Measurements from ENCODE around the gene EXOSC5. TPM values are rescaled to one million over a fixed set of nuclear protein-coding genes. Genes with fewer than 3 reads are reported as not detected.
A peak's percentile ranks its signal among the peaks of the same experiment; 100 is the strongest.
"Not testable (repeated sequence)": the region's sequence is repeated elsewhere in the genome, so short reads cannot be mapped to it uniquely, and the experiment has no call there.

The EXOSC5 gene
- total RNA-seq, 3 donors from 2014 or later = 12.5 to 16.4 (median 13.3) TPM

GRCh38 chr19:41352279-41352608, 44.9 kb downstream of the EXOSC5 start:
- H3K4me1 ChIP-seq (ENCODE audit: low read depth) = peaks cover 20% of the 10 kb centered on the region
- TF ChIP-seq CTCF (IDR thresholded peaks at IDR 0.05) = no peak
- DNase-seq (no peak), ATAC-seq (no peak)
- H3K9me3 ChIP-seq = no peaks in the 10 kb centered on the region
- intact Hi-C loops (cut with DNase I, micrococcal nuclease) = no loop called here
- H3K36me3 ChIP-seq (ENCODE audit: low read depth) = no peaks in the 10 kb centered on the region
- peak overlapping the region; percentile 42 for H3K4me3 ChIP-seq

- peak overlapping the region; percentile 42 for H3K4me3 ChIP-seq
- DNase-seq = peak; percentile 68 to 91 (median 74)
- intact Hi-C loops (cut with DNase I, micrococcal nuclease) = no loop called here
- no peaks in the 10 kb centered on the region for H3K36me3 ChIP-seq (ENCODE audit: low read depth)
- ATAC-seq = peak; percentile 61
- TF ChIP-seq CTCF (IDR thresholded peaks at IDR 0.05) = no peak
- H3K4me1 ChIP-seq (ENCODE audit: low read depth) = peaks cover 20% of the 10 kb centered on the region
- no peaks in the 10 kb centered on the region for H3K9me3 ChIP-seq
Observed at GRCh38 chr19:41351339-41352245, 45.6 kb downstream of the EXOSC5 start.

- no peak for TF ChIP-seq CTCF (IDR thresholded peaks at IDR 0.05)
- intact Hi-C loops (cut with DNase I, micrococcal nuclease) = no loop called here
- peaks cover 20% of the 10 kb centered on the region for H3K4me1 ChIP-seq (ENCODE audit: low read depth)
- H3K36me3 ChIP-seq (ENCODE audit: low read depth) = no peaks in the 10 kb centered on the region
- DNase-seq (no peak), ATAC-seq (peak; percentile 4)
- H3K4me3 ChIP-seq = no peak overlapping the region
- no peaks in the 10 kb centered on the region for H3K9me3 ChIP-seq
Observed at GRCh38 chr19:41350735-41351338, 46.3 kb downstream of the EXOSC5 start.

GRCh38 chr19:41346916-41347315, 50.2 kb downstream of the EXOSC5 start:
- intact Hi-C loops (cut with DNase I, micrococcal nuclease); ATAC-seq; H3K9me3 ChIP-seq; H3K36me3 ChIP-seq (ENCODE audit: low read depth); DNase-seq; H3K4me3 ChIP-seq: not testable (repeated sequence)
- peaks cover 12% of the 10 kb centered on the region for H3K4me1 ChIP-seq (ENCODE audit: low read depth)

GRCh38 chr19:41344162-41344561, 53.0 kb downstream of the EXOSC5 start:
- ATAC-seq = no peak
- Histone ChIP-seq H3K36me3 (ENCODE audit: low read depth) (no peaks in the 10 kb centered on the region), H3K9me3 (no peaks in the 10 kb centered on the region), H3K4me1 (ENCODE audit: low read depth) (no peaks in the 10 kb centered on the region), H3K4me3 (no peak overlapping the region)
- intact Hi-C loops (cut with DNase I, micrococcal nuclease) = no loop called here
- no peak for TF ChIP-seq CTCF (IDR thresholded peaks at IDR 0.05)
- DNase-seq = no peak

All from mucosa of descending colon (tissue), 3 donors.